ENCODE data around the gene ACAD11. TPM values are rescaled to one million over a fixed set of nuclear protein-coding genes. Genes with fewer than 3 reads are reported as not detected.

The ACAD11 gene
- total RNA-seq, 1 donor from 2014 or later = 21.8 TPM

GRCh38 chr3:132598181-132598580 lies 61.4 kb downstream of the ACAD11 start:
- no peak for DNase-seq (ENCODE audit: low spot score in 2 of 2, unreplicated experiment in 2 of 2)
- no peak overlapping the region for H3K27ac Mint-ChIP-seq
- TF ChIP-seq CTCF (IDR thresholded peaks at IDR 0.05; ENCODE audit: unreplicated experiment) = no peak
- no peak overlapping the region for H3K4me3 Mint-ChIP-seq
- no peaks in the 10 kb centered on the region for H3K9me3 Mint-ChIP-seq
- H3K4me1 Mint-ChIP-seq = peaks cover 13% of the 10 kb centered on the region
- H3K36me3 Mint-ChIP-seq = peaks cover 11% of the 10 kb centered on the region
- no peaks in the 10 kb centered on the region for H3K27me3 Mint-ChIP-seq (ENCODE audit: low read depth)

- H3K27ac Mint-ChIP-seq = no peak overlapping the region
- no peak for DNase-seq (ENCODE audit: low spot score in 2 of 2, unreplicated experiment in 2 of 2)
- H3K4me3 Mint-ChIP-seq = no peak overlapping the region
- H3K4me1 Mint-ChIP-seq = peaks cover 13% of the 10 kb centered on the region
- H3K9me3 Mint-ChIP-seq = no peaks in the 10 kb centered on the region
- TF ChIP-seq CTCF (IDR thresholded peaks at IDR 0.05; ENCODE audit: unreplicated experiment) = no peak
- no peaks in the 10 kb centered on the region for H3K27me3 Mint-ChIP-seq (ENCODE audit: low read depth)
- peaks cover 11% of the 10 kb centered on the region for H3K36me3 Mint-ChIP-seq
Observed at GRCh38 chr3:132597660-132598059, 61.9 kb downstream of the ACAD11 start.

GRCh38 chr3:132596816-132597433 lies 62.7 kb downstream of the ACAD11 start, which contains the start of gene ACKR4:
TSS of gene ACKR4 (plus strand) at chr3:132597270. CDS start at chr3:132600398, 3,128 bp downstream.
- DNase-seq (ENCODE audit: low spot score in 2 of 2, unreplicated experiment in 2 of 2) = no peak
- Mint-ChIP-seq H3K9me3 (no peaks in the 10 kb centered on the region), H3K27ac (no peak within 1 kb of the TSS), H3K4me3 (no peak within 1 kb of the TSS), H3K36me3 (peaks cover 11% of the 10 kb centered on the region), H3K27me3 (ENCODE audit: low read depth) (no peaks in the 10 kb centered on the region), H3K4me1 (peaks cover 13% of the 10 kb centered on the region)
- no peak for TF ChIP-seq CTCF (IDR thresholded peaks at IDR 0.05; ENCODE audit: unreplicated experiment)

- H3K4me3 Mint-ChIP-seq = no peak overlapping the region
- peaks cover 11% of the 10 kb centered on the region for H3K36me3 Mint-ChIP-seq
- H3K27ac Mint-ChIP-seq = no peak overlapping the region
- peaks cover 13% of the 10 kb centered on the region for H3K4me1 Mint-ChIP-seq
- TF ChIP-seq CTCF (IDR thresholded peaks at IDR 0.05; ENCODE audit: unreplicated experiment) = no peak
- DNase-seq (ENCODE audit: low spot score in 2 of 2, unreplicated experiment in 2 of 2) = no peak
- no peaks in the 10 kb centered on the region for H3K9me3 Mint-ChIP-seq
- no peaks in the 10 kb centered on the region for H3K27me3 Mint-ChIP-seq (ENCODE audit: low read depth)
Observed at GRCh38 chr3:132596326-132596725, 63.3 kb downstream of the ACAD11 start.

- Mint-ChIP-seq H3K4me3 (no peak overlapping the region), H3K36me3 (peaks cover 17% of the 10 kb centered on the region), H3K4me1 (peaks cover 13% of the 10 kb centered on the region), H3K27ac (no peak overlapping the region), H3K27me3 (ENCODE audit: low read depth) (no peaks in the 10 kb centered on the region), H3K9me3 (peaks cover under 1% of the 10 kb centered on the region)
- no peak for TF ChIP-seq CTCF (IDR thresholded peaks at IDR 0.05; ENCODE audit: unreplicated experiment)
- no peak for DNase-seq (ENCODE audit: low spot score in 2 of 2, unreplicated experiment in 2 of 2)
Observed at GRCh38 chr3:132595014-132595413, 64.6 kb downstream of the ACAD11 start.

Measured in mesothelial cell of epicardium (in vitro differentiated cells).